ENCODE measurements around the gene EFHD2. TPM values are rescaled to one million over a fixed set of nuclear protein-coding genes. Genes with fewer than 3 reads are reported as not detected.
A peak's percentile ranks its signal among the peaks of the same experiment; 100 is the strongest.
"Not testable (repeated sequence)": the region's sequence is repeated elsewhere in the genome, so short reads cannot be mapped to it uniquely, and the experiment has no call there.

The EFHD2 gene, protein sequence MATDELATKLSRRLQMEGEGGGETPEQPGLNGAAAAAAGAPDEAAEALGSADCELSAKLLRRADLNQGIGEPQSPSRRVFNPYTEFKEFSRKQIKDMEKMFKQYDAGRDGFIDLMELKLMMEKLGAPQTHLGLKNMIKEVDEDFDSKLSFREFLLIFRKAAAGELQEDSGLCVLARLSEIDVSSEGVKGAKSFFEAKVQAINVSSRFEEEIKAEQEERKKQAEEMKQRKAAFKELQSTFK
- polyA plus RNA-seq (ENCODE audit: insufficient read length in 3 of 3): 10 to 100 TPM; 11.8 to 15.6 (median 15.0) TPM
- long read RNA-seq, donor 1, transcript EFHD2-201 (4 exons, 2,419 nt): major isoform, 16 of 16 reads
- long read RNA-seq, donor 1, partial matches to known transcripts: 0 of 16 reads
- long read RNA-seq, donor 1, other reads (novel, unspliced or antisense): 0 of 16 reads
- long read RNA-seq, donor 2, transcript EFHD2-201 (4 exons, 2,419 nt): major isoform, 9 of 9 reads
- long read RNA-seq, donor 2, partial matches to known transcripts: 0 of 9 reads
- long read RNA-seq, donor 2, other reads (novel, unspliced or antisense): 0 of 9 reads
- long read RNA-seq, donor 3, transcript EFHD2-201 (4 exons, 2,419 nt): major isoform, 14 of 14 reads
- long read RNA-seq, donor 3, partial matches to known transcripts: 0 of 14 reads
- long read RNA-seq, donor 3, other reads (novel, unspliced or antisense): 0 of 14 reads
- long read RNA-seq, donor 4, transcript EFHD2-201 (4 exons, 2,419 nt): major isoform, 14 of 14 reads
- long read RNA-seq, donor 4, partial matches to known transcripts: 0 of 14 reads
- long read RNA-seq, donor 4, other reads (novel, unspliced or antisense): 0 of 14 reads
- long read RNA-seq, donor 5, transcript EFHD2-201 (4 exons, 2,419 nt): major isoform, 11 of 11 reads
- long read RNA-seq, donor 5, partial matches to known transcripts: 0 of 11 reads
- long read RNA-seq, donor 5, other reads (novel, unspliced or antisense): 0 of 11 reads
- long read RNA-seq, donor 6, transcript EFHD2-201 (4 exons, 2,419 nt): major isoform, 13 of 13 reads
- long read RNA-seq, donor 6, partial matches to known transcripts: 0 of 13 reads
- long read RNA-seq, donor 6, other reads (novel, unspliced or antisense): 0 of 13 reads
- long read RNA-seq, donor 7, transcript EFHD2-201 (4 exons, 2,419 nt): major isoform, 19 of 19 reads
- long read RNA-seq, donor 7, partial matches to known transcripts: 0 of 19 reads
- long read RNA-seq, donor 7, other reads (novel, unspliced or antisense): 0 of 19 reads
- long read RNA-seq, donor 8, transcript EFHD2-201 (4 exons, 2,419 nt): major isoform, 8 of 13 reads
- long read RNA-seq, donor 8, partial matches to known transcripts: 5 of 13 reads
- long read RNA-seq, donor 8, other reads (novel, unspliced or antisense): 0 of 13 reads
- long read RNA-seq, donor 9, transcript EFHD2-201 (4 exons, 2,419 nt): major isoform, 6 of 17 reads
- long read RNA-seq, donor 9, partial matches to known transcripts: 11 of 17 reads
- long read RNA-seq, donor 9, other reads (novel, unspliced or antisense): 0 of 17 reads
- long read RNA-seq, donor 10, transcript EFHD2-201 (4 exons, 2,419 nt): major isoform, 9 of 14 reads
- long read RNA-seq, donor 10, partial matches to known transcripts: 5 of 14 reads
- long read RNA-seq, donor 10, other reads (novel, unspliced or antisense): 0 of 14 reads
- long read RNA-seq, donor 11, partial matches to known transcripts: 0 of 4 reads
- long read RNA-seq, donor 11, other reads (novel, unspliced or antisense): 0 of 4 reads
- long read RNA-seq, donor 12, transcript EFHD2-201 (4 exons, 2,419 nt): major isoform, 22 of 22 reads
- long read RNA-seq, donor 12, partial matches to known transcripts: 0 of 22 reads
- long read RNA-seq, donor 12, other reads (novel, unspliced or antisense): 0 of 22 reads
- long read RNA-seq, donor 13, partial matches to known transcripts: 0 of 4 reads
- long read RNA-seq, donor 13, other reads (novel, unspliced or antisense): 0 of 4 reads
- long read RNA-seq, donor 14: 0 reads
- long read RNA-seq, donor 15, transcript EFHD2-201 (4 exons, 2,419 nt): major isoform, 66 of 100 reads
- long read RNA-seq, donor 15, partial matches to known transcripts: 34 of 100 reads
- long read RNA-seq, donor 15, other reads (novel, unspliced or antisense): 0 of 100 reads
- long read RNA-seq, donor 16, transcript EFHD2-201 (4 exons, 2,419 nt): major isoform, 11 of 16 reads
- long read RNA-seq, donor 16, partial matches to known transcripts: 5 of 16 reads
- long read RNA-seq, donor 16, other reads (novel, unspliced or antisense): 0 of 16 reads

DNA sequence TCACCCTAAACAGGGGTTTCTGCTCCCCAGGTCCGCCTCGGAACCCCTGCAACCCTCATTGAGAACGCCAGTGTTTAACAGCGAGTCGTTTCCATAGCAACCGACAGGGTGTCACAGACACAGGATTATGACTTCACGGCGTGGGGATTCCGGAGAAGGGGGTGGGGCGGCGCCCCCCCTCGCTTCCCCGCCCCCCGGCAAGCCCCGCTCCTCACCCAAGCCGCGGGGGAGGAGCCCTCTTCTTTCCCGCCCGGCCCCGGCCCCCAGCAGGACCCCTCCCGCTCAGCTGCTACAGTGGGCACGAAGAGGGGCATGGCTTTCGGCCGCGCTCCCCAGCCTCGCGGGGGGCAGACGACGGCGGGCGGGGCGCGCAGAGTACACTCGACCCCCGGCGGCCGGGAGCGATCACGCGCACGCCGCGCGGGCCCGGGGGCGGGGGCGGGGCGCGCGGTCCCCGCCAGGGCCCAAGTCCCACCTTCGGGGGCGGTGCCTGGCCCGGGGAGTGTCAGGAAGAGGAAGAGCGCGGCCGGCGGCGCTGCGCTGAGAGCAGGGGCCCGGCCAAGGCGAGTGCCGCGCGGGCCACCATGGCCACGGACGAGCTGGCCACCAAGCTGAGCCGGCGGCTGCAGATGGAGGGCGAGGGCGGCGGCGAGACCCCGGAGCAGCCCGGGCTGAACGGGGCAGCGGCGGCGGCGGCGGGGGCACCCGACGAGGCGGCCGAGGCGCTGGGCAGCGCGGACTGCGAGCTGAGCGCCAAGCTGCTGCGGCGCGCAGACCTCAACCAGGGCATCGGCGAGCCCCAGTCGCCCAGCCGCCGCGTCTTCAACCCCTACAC is at the start of gene EFHD2:
EFHD2 (plus strand) TSS at position 501 of the 835 bp plus-strand sequence; CDS start at position 585, 84 bp downstream.
- peak; percentile 89 for DNase-seq

DNA sequence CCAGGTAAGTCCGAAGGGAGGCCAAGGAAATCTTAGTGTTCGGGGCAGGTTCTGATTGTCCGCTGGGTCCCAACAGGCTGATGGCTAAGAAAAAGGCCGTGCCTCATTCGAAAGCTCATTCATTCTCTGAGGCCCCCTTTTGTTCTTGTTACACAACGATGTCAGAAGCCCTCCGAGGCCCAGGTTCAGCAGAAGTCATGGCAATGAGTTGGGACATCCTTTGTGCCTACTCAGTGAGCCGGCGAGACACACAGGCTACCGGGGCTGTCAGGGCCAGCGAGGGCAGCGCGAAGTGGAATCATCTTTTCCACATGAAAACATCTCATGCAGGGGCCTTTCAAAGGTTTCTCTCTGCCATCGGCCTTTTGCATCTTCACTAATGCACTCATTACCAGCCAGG is 49.0 kb upstream of the EFHD2 start:
- no peak for DNase-seq

DNA sequence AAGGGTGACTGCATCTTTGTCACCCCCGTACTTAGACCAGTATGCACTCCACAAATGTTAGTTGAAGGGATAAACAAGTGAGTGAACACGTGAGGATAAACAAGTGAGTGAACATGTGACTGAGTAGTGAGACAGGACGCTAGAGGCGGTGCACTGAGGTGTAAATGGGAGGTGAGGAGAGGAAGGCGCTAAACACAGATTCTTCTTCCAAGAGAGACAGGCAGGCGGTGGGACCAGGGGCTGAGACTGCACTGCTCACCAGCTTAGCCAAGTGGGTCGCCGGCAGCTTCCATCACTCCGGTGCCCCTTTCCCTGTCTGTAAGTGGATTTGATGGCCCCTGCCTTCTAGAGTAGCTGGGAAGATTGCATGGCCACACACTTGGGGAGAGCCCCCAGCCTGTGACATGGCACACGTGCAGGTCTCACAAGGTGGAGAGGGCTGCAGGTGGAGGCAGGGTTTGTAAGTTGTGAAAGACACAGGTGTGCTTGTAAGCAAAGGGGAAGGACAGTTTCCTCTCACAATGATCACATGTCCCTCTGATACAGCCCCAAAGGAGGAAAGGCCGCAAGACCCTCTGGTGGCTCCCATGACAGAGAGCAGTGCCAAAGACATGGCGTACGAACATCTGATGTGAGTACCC is 47.5 kb upstream of the EFHD2 start:
- DNase-seq: no peak

GRCh38 chr1:15362737-15363128 is 47.0 kb upstream of the EFHD2 start:
- no peak for DNase-seq

- DNase-seq: no peak
These were observed 44.9 kb upstream of the EFHD2 start for GRCh38 chr1:15364740-15365139.

DNA sequence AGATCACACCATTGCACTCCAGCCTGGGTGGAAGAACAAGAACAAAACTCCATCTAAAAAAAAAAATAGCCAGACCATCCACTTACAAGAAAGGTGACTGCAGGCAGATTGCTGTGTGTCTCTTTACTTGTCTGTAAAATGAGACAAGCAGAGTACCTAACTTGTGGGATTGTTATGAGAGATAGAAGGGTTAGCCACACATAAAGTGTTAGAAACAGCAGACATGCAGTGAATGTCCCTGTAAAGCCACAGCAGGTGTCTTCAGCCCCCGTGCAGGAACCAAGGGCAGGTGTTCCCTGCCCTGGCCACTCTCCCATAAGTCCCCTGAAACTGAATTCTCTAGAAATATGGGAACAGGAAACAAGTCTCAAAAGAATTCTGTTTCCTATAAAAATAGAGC is 40.8 kb upstream of the EFHD2 start:
- DNase-seq: no peak

- DNase-seq: no peak
These were observed 39.4 kb upstream of the EFHD2 start for GRCh38 chr1:15370268-15370667.

DNA sequence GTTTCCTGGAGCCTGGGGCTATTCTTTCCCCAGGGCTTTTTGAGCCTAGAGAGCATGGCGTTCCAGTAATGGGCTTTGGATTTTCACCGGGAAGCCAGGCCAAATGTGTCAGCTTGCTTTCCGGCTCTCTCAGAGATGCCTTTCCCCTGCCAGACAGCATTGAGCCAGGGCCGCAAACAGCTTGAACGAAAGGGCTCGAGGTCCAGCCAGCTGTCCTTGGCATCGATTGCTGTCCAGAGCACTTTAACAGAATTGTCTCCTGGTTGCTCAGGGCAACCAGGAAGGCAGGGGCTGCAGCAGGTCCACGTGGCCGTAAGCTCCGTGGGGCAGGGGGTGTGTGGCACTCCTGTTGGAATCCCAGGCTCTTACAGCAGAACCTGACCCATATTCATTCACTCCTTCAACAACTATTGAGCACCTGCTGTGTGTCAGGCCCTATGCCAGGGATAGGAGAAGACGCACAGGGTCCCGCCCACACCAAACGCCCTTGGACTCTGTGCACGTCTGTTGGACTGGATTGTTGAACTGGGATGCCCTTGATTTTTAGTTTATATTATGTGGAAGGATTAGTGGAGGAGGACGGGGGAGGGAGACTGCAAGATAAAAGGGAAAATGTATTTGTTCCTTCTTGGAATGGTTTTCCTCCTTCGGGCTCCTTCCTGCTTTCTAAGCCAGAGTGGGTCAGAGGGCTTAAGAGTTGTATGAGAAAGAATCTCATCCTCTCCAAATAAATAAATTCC is 38.7 kb upstream of the EFHD2 start:
- no peak for DNase-seq

GRCh38 chr1:15371610-15372545 is 37.8 kb upstream of the EFHD2 start:
- no peak for DNase-seq

GRCh38 chr1:15378729-15379128 is 31.0 kb upstream of the EFHD2 start:
- no peak for DNase-seq

DNA sequence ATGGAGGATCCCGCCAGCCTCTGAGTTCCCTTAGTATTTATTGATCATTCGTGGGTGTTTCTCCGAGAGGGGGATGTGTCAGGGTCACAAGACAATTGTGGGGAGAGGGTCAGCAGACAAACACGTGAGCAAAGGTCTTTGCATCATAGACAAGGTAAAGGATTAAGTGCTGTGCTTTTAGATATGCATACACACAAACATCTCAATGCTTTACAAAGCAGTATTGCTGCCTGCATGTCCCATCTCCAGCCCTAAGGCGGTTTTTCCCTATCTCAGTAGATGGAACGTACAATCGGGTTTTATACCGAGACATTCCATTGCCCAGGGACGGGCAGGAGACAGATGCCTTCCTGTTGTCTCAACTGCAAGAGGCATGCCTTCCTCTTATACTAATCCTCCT is 30.5 kb upstream of the EFHD2 start:
- DNase-seq: not testable (repeated sequence)

- DNase-seq: no peak
These were observed 28.8 kb upstream of the EFHD2 start for GRCh38 chr1:15380601-15381508.

GRCh38 chr1:15381805-15382204 is 27.9 kb upstream of the EFHD2 start:
- no peak for DNase-seq

DNA sequence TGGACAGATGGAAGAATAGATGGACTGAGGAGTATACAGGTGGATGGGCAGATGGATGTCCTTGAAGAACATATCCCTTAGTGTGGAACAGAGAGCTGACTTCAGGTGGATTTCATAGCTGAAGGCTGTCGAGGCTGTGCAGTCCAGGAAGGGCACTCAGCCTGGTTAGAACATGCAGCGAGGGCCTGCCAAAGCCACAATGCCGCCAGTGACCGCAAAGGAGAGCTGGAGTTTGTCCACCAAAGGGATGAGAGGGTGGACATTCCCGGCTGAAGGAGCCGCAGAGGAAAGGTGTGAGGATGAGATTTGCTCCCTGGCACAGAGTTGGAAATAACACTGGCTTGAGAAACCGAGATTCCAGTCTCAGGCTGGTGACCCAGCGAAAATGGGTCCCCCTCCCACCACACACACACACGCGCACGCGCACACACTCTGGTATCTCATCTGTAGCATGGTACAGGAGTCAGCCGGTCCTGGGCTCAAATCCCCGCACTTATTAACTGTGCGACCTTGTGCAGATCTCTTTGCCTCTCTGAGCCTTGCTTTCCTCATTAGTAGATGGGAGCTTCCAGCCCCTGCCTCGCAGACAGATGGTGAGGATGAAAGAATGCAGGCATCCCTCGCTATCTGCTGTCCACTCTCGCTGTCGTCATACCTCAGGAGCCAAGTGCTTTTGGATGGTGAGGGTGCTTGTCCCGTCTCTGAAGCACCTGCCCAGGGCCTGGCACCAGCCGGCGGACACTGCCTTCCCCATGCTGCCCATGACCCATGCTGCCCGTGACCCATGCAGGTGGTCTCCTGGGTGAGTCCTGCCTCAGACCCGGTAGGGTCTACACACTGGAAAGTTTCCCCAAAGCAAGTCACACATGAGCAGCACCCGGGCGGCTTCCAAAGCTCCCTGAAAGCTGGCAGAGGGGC is 26.8 kb upstream of the EFHD2 start:
- DNase-seq: no peak
